Neural crest cell (in vitro differentiated cells): ENCODE data around the gene GMPPA. TPM values are rescaled to one million over a fixed set of nuclear protein-coding genes. Genes with fewer than 3 reads are reported as not detected.

Experiments used
- DNase-seq: peaks from one replicate; pipeline ENCODE4 v3.0.0; 2021; ENCODE audit warnings: low read depth, mixed read lengths, low spot score
- H3K27ac Mint-ChIP-seq: one replicate; pipeline ENCODE4 v1.8.0; 2021; ENCODE audit warnings: mild to moderate bottlenecking, mixed read lengths; ENCODE audit not compliant: unreplicated experiment
- H3K27me3 Mint-ChIP-seq: 2 replicates; pipeline ENCODE4 v1.8.0; 2021; ENCODE audit warnings: low read depth, mild to moderate bottlenecking, mixed read lengths
- H3K36me3 Mint-ChIP-seq: 2 replicates; pipeline ENCODE4 v1.8.0; 2021; ENCODE audit warnings: low read depth, mild to moderate bottlenecking, mixed read lengths
- H3K4me1 Mint-ChIP-seq: 2 replicates; pipeline ENCODE4 v1.8.0; 2021; ENCODE audit warnings: mixed read lengths
- H3K4me3 Mint-ChIP-seq: one replicate; pipeline ENCODE4 v1.8.0; 2021; ENCODE audit warnings: mild to moderate bottlenecking, mixed read lengths
- H3K9me3 Mint-ChIP-seq: 2 replicates; pipeline ENCODE4 v1.8.0; 2021; ENCODE audit warnings: mixed read lengths
- CTCF ChIP-seq: fragments of 200-600 bp; sonication (generic); conservative IDR thresholded peaks from 2 replicates; pipeline ENCODE4 v1.5.0; 2021; ENCODE audit warnings: antibody characterized with exemption, mild to moderate bottlenecking
- total RNA-seq: library from RNA; stranded (reverse); gene quantifications from 2 replicates; pipeline ENCODE4 v1.2.1, GENCODE V29; 2021

The GMPPA gene
- total RNA-seq, 1 donor from 2014 or later, result 26.1 TPM

- H3K27ac Mint-ChIP-seq, result peak overlapping the region; percentile 81
- H3K36me3 Mint-ChIP-seq, result peaks cover 3% of the 10 kb centered on the region
- no peaks in the 10 kb centered on the region for H3K9me3 Mint-ChIP-seq
- no peaks in the 10 kb centered on the region for H3K27me3 Mint-ChIP-seq
- TF ChIP-seq CTCF, result no peak
- H3K4me3 Mint-ChIP-seq, result peak overlapping the region; percentile 87
- H3K4me1 Mint-ChIP-seq, result peaks cover 39% of the 10 kb centered on the region
- DNase-seq, result no peak
Observed at GRCh38 chr2:219544567-219544966, 45.9 kb downstream of the GMPPA start.

GRCh38 chr2:219545295-219545942 lies 46.7 kb downstream of the GMPPA start:
- Mint-ChIP-seq H3K9me3 (no peaks in the 10 kb centered on the region), H3K4me3 (peak overlapping the region; percentile 87), H3K27me3 (no peaks in the 10 kb centered on the region), H3K27ac (no peak overlapping the region), H3K4me1 (peaks cover 39% of the 10 kb centered on the region), H3K36me3 (peaks cover 3% of the 10 kb centered on the region)
- no peak for DNase-seq
- no peak for TF ChIP-seq CTCF

GRCh38 chr2:219545943-219546352 lies 47.3 kb downstream of the GMPPA start:
- H3K4me3 Mint-ChIP-seq, result peak overlapping the region; percentile 79
- DNase-seq, result no peak
- peaks cover 41% of the 10 kb centered on the region for H3K4me1 Mint-ChIP-seq
- TF ChIP-seq CTCF, result no peak
- no peaks in the 10 kb centered on the region for H3K9me3 Mint-ChIP-seq
- peaks cover 3% of the 10 kb centered on the region for H3K36me3 Mint-ChIP-seq
- H3K27me3 Mint-ChIP-seq, result peaks cover 2% of the 10 kb centered on the region
- no peak overlapping the region for H3K27ac Mint-ChIP-seq

- DNase-seq, result no peak
- Mint-ChIP-seq H3K9me3 (no peaks in the 10 kb centered on the region), H3K27ac (no peak overlapping the region), H3K4me1 (peaks cover 38% of the 10 kb centered on the region), H3K4me3 (peak overlapping the region; percentile 66), H3K36me3 (peaks cover 3% of the 10 kb centered on the region), H3K27me3 (peaks cover 4% of the 10 kb centered on the region)
- no peak for TF ChIP-seq CTCF
Observed at GRCh38 chr2:219547621-219548020, 48.9 kb downstream of the GMPPA start.

GRCh38 chr2:219548990-219549389 lies 50.3 kb downstream of the GMPPA start:
- H3K9me3 Mint-ChIP-seq, result no peaks in the 10 kb centered on the region
- peaks cover 14% of the 10 kb centered on the region for H3K27me3 Mint-ChIP-seq
- H3K27ac Mint-ChIP-seq, result no peak overlapping the region
- peaks cover 3% of the 10 kb centered on the region for H3K36me3 Mint-ChIP-seq
- no peak for DNase-seq
- TF ChIP-seq CTCF, result no peak
- peaks cover 39% of the 10 kb centered on the region for H3K4me1 Mint-ChIP-seq
- peak overlapping the region; percentile 72 for H3K4me3 Mint-ChIP-seq
